ENCODE data around the gene KASH5. TPM values are rescaled to one million over a fixed set of nuclear protein-coding genes. Genes with fewer than 3 reads are reported as not detected.

Gene KASH5
- total RNA-seq, 1 donor from 2014 or later = not detected

- Mint-ChIP-seq H3K4me1 (ENCODE audit: low read depth) (peaks cover under 1% of the 10 kb centered on the region), H3K27me3 (peaks cover 89% of the 10 kb centered on the region), H3K4me3 (ENCODE audit: low read depth) (no peak overlapping the region), H3K9me3 (ENCODE audit: low read depth) (no peaks in the 10 kb centered on the region), H3K36me3 (ENCODE audit: insufficient read depth) (no peaks in the 10 kb centered on the region), H3K27ac (no peak overlapping the region)
- TF ChIP-seq CTCF (IDR thresholded peaks at IDR 0.05; ENCODE audit: unreplicated experiment) = no peak
- DNase-seq (ENCODE audit: low spot score, unreplicated experiment) = no peak
These were observed 47.6 kb downstream of the KASH5 start for GRCh38 chr19:49435670-49436069.

- TF ChIP-seq CTCF (IDR thresholded peaks at IDR 0.05; ENCODE audit: unreplicated experiment) = no peak
- Mint-ChIP-seq H3K4me3 (ENCODE audit: low read depth) (no peak overlapping the region), H3K27ac (no peak overlapping the region), H3K4me1 (ENCODE audit: low read depth) (peaks cover 2% of the 10 kb centered on the region), H3K9me3 (ENCODE audit: low read depth) (no peaks in the 10 kb centered on the region), H3K27me3 (peaks cover 88% of the 10 kb centered on the region), H3K36me3 (ENCODE audit: insufficient read depth) (no peaks in the 10 kb centered on the region)
- DNase-seq (ENCODE audit: low spot score, unreplicated experiment) = no peak
These were observed 48.5 kb downstream of the KASH5 start for GRCh38 chr19:49436381-49437017.

- no peak overlapping the region for H3K4me3 Mint-ChIP-seq (ENCODE audit: low read depth)
These were observed 49.2 kb downstream of the KASH5 start for GRCh38 chr19:49437231-49437630.

GRCh38 chr19:49438261-49438660 is 50.2 kb downstream of the KASH5 start:
- Mint-ChIP-seq H3K9me3 (ENCODE audit: low read depth) (no peaks in the 10 kb centered on the region), H3K27me3 (peaks cover 85% of the 10 kb centered on the region), H3K4me3 (ENCODE audit: low read depth) (no peak overlapping the region), H3K36me3 (ENCODE audit: insufficient read depth) (no peaks in the 10 kb centered on the region), H3K27ac (no peak overlapping the region), H3K4me1 (ENCODE audit: low read depth) (peaks cover 4% of the 10 kb centered on the region)
- DNase-seq (ENCODE audit: low spot score, unreplicated experiment) = no peak
- TF ChIP-seq CTCF (IDR thresholded peaks at IDR 0.05; ENCODE audit: unreplicated experiment) = no peak

More at GRCh38 chr19:49437231-49437630, 49.2 kb downstream of the KASH5 start:
- no peak for TF ChIP-seq CTCF (IDR thresholded peaks at IDR 0.05; ENCODE audit: unreplicated experiment)
- Mint-ChIP-seq H3K27me3 (peaks cover 90% of the 10 kb centered on the region), H3K36me3 (ENCODE audit: insufficient read depth) (no peaks in the 10 kb centered on the region), H3K27ac (no peak overlapping the region), H3K9me3 (ENCODE audit: low read depth) (no peaks in the 10 kb centered on the region), H3K4me1 (ENCODE audit: low read depth) (peaks cover 4% of the 10 kb centered on the region)
- no peak for DNase-seq (ENCODE audit: low spot score, unreplicated experiment)

- Mint-ChIP-seq H3K4me1 (ENCODE audit: low read depth) (peaks cover 4% of the 10 kb centered on the region), H3K27ac (no peak overlapping the region)
- DNase-seq (ENCODE audit: low spot score, unreplicated experiment) = no peak
These were observed 51.8 kb downstream of the KASH5 start for GRCh38 chr19:49439836-49440235.

More at GRCh38 chr19:49439836-49440235, 51.8 kb downstream of the KASH5 start:
- no peak overlapping the region for H3K4me3 Mint-ChIP-seq (ENCODE audit: low read depth)
- no peaks in the 10 kb centered on the region for H3K36me3 Mint-ChIP-seq (ENCODE audit: insufficient read depth)
- no peaks in the 10 kb centered on the region for H3K9me3 Mint-ChIP-seq (ENCODE audit: low read depth)
- no peak for TF ChIP-seq CTCF (IDR thresholded peaks at IDR 0.05; ENCODE audit: unreplicated experiment)
- peaks cover 76% of the 10 kb centered on the region for H3K27me3 Mint-ChIP-seq

Measured in progenitor cell of endocrine pancreas (in vitro differentiated cells).